Mammary epithelial cell (primary cell): ENCODE results near the gene APBB3.

Source experiments
- CTCF ChIP-seq, 2 donors: IDR thresholded peaks in 1 of 2; conservative IDR thresholded peaks in 1 of 2; 2 replicates each; pipeline ENCODE4 v1.5.1; 2011 to 2012; ENCODE audit warnings: inconsistent platforms in 2 of 2, low read length in 2 of 2, mild to moderate bottlenecking in 2 of 2, control low read depth in 1 of 2, low read depth in 1 of 2; ENCODE audit not compliant: insufficient read depth in 1 of 2; ENCODE audit errors: extremely low read depth in 1 of 2
- EZH2 ChIP-seq: IDR thresholded peaks from 2 replicates; pipeline ENCODE4 v1.6.1; 2012; ENCODE audit warnings: low read length, inconsistent platforms, borderline replicate concordance

- TF ChIP-seq CTCF (conservative IDR thresholded peaks at IDR 0.05 in 1 of 2, IDR thresholded peaks at IDR 0.05 in 1 of 2; ENCODE audit: extremely low read depth in 1 of 2, insufficient read depth in 1 of 2, low read depth in 1 of 2, low read length in 2 of 2) (no peak), EZH2 (no peak)
Observed at GRCh38 chr5:140563596-140563995, 802 bp downstream of the APBB3 start.
